ENCODE data around the gene APOC3.

Gene APOC3

DNA sequence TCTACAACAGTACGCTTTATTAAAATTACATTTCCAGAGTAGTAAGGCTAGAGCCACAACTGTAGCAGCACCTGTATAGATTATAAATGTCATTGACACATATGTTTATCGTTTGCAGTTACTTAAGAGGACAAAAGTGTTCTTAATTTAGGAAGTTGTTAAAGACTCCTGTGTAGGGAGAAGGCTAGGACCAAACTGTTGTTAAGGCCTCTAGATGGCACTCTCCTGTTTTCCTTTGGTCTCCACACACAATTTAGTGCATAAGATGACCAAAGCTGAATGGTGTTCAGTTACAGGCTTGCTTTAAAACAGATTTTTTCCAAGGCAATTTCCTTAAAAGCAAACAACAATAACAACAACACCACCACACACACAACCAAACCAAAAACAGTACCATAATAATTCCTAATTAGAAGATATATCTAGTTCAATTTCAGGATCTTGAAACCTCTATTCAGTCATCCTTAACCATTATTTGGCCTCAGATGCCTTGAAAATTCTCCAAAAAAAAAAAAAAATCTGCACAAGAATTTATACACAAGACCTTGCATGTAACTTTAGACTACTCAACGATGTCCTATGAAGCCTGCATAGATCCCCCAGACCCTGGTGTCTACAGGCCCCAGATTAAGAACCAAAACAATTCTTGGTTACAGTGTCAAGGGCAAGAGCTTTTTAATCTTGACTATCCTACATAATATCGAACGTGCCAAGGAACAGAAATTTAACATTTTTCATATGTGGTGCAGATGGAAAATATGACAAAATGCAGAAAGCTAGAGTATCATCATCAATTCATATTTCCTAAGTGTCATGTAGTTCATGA, 50.3 kb downstream of the APOC3 start:
- DNase-seq: no peak

DNA sequence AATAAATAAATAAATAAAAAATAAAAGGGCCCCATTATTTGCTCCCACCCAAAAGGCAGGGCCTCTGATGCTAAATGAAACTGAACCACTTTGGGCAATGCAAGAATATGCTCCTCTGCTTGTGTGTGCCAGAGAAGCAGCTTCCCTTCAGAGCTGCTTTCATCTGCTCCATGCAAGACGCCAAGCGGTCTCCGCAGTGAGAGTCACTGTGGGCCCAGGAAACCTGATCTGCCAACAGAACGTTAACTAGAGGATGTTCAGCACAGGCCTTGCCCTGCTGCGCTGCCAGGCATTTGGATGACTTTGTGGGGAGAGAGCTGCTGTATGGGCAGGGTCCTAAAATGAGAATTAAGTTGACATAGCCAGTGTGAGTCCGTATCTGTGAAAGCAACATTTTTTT, 51.4 kb downstream of the APOC3 start:
- no peak for DNase-seq

DNA sequence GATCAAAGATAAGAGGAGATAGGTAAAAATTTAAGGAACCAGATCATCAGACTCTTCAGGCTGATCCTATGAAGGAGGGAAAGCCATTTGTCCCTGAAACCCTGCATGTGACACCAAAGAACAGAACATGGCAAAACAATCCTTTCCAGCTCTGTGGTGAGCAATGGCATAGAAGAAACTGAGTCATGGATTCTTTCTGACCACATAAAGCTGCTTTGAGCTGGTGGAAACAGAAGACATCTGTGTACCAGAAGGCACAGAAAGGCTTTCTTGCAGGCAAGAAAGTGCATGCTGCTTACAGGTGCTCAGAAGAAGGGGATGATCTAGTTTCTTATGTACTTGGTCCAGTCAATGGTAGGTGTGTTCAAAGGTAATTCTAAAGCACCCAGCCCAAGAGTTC, 52.7 kb downstream of the APOC3 start:
- peak in 1 of 2 donors; percentile 4 for DNase-seq
